HG02588 (cell line): Measurements from ENCODE around the gene AKAP10.
"Not testable (repeated sequence)": the region's sequence is repeated elsewhere in the genome, so short reads cannot be mapped to it uniquely, and the experiment has no call there.

ENCODE experiments used
- ATAC-seq: cut with Tn5 transposase; IDR thresholded peaks from one replicate; pipeline ENCODE4 v1.9.1; 2021; ENCODE audit warnings: mild to moderate bottlenecking, moderate library complexity; ENCODE audit not compliant: unreplicated experiment

The AKAP10 gene

DNA sequence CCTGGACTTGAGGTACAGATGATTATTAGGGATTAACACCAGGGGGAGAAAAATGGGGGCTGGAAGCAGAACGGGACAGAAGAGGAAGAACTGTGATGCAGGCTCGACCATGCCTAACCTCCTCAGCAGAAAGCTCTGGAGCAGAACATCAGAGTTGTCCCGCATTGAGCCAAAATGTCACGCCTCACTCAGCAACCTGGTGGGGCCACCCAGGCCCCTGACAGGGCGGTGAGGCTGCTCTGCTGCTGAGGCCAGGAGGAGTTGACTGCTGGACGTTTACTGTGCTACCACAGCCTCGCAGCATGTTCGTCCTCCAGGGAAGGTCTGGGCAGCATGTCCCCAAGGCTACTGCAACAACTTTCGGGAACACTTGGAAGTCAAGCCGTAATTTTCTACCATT is 103.4 kb downstream of the AKAP10 start:
- ATAC-seq = no peak

DNA sequence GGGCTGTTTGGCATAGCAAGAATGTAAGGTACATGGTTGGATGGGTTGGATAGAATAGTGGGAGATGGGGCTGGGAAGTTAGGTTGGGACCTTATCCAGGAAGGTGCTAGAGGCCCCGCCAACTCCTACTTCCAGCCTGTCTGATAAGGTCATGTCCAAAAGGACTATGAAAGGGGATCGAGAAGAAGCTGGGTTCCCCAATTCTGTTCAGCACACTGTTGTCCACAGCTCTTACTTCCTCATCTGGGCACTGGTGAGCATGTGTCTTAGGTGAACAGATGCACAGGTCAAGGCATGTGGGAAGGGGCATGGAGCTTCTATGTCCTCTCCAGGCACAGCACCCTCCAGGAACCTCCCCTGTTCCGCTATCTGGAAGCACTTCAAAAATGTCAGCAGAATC is 104.3 kb downstream of the AKAP10 start:
- ATAC-seq = no peak

DNA sequence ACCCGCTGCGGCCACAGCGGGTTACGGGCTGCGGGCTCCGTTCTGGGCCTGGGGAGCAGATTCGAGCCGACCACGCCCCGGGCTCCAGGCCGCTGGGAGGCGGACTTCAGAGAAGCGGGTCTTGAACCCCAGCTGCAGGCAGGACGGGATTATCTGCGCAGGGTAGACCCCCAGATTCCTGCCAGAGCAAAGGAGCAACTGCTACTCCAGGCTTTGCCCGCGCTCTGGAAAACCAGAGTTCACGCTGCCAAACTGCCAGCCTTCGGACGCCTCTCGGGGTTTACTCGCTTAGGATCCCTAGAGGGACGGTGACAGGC is 109.6 kb downstream of the AKAP10 start:
- no peak for ATAC-seq

DNA sequence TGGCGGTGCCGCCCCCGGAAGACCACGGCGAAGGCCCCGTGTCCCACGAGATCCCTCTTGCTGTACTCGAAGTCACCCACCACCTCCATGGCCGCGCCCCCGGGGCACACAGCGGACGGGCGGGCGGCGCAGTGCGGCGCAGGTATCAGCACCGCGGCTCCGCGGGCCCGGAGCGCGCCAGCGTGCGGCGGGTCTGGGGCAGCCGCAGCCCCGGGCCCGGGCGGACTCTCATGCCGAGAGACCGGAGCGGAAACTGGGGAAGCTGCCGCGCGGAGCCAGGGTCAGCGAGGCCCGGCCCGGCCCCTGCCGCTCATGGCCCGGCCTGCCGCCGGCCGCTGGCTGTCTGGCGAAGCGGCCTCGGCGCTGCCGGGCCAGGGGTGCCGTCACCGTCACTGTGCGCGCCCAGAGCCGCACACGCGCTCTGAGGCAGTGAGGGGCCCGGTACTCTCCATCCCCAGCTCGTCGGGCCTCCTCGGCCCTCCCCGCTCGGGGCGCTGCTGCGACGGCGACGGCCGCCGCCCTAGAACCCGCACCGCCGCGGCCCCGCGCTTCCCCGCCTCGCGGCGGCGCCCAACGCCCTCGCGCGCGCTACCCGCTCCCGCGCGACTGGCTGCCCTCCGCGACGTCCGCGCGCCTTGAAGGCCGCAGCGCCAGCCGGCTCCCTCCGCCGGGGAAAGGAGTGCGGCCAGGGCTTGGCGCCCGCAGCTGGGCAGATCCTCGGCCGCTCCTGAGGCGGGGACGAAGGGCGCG is 110.1 kb downstream of the AKAP10 start, which contains the start of gene ULK2:
ULK2 (minus strand) TSS at position 608 of the 750 bp plus-strand sequence; CDS start at position 89, 519 bp downstream.
- peak; percentile 40 for ATAC-seq

DNA sequence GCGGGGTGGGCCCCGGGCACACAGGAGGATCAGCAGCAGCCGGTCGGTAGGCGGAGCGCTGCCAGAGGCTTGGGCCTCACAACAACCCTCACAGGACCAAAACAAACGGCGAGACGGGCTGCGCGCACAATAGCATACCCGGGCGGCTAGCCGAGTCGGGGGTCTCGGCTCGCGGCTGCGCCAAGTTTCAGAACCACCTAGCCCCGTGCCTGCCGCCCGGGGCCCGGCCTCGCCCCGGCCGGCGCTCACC is 110.6 kb downstream of the AKAP10 start:
- ATAC-seq = peak; percentile 45

DNA sequence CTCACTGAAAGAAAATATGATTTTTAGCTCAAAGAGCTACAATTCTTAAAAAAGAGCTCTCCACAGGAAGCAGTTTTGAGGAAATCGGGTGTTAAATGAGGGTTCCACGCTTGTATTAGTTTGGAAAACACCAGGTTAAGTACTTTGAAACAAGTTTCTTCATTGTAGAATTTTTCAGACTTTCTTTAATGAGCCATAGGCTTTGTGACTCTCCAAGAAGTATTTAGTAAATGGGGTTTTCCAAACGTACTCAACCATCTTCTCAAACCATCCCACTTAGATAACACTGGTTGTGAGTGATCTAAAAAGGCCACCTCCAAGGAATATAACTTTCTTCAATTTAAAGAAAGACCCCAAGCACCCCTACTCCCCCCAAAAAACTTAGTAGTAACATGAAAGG is 112.6 kb downstream of the AKAP10 start:
- no peak for ATAC-seq

DNA sequence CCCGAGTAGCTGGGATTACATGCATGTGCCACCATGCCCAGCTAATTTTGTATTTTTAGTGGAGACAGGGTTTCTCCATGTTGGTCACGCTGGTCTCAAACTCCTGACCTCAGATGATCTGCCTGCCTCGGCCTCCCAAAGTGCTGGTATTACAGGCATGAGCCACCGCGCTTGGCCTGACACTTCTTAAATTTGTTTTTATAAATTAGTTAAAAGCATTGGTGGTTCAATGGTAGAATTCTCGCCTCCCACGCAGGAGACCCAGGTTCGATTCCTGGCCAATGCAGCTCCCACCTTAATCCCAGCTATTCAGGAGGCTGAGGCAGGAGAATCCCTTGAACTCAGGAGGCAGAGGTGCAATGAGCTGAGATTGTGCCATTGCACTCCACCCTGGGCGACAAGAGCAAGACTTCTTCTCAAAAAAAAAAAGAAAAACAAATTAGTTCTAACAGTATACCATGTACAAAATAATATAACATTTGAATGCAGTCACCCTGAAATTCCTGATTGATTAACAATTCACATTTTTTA is 116.9 kb downstream of the AKAP10 start:
- ATAC-seq = not testable (repeated sequence)

DNA sequence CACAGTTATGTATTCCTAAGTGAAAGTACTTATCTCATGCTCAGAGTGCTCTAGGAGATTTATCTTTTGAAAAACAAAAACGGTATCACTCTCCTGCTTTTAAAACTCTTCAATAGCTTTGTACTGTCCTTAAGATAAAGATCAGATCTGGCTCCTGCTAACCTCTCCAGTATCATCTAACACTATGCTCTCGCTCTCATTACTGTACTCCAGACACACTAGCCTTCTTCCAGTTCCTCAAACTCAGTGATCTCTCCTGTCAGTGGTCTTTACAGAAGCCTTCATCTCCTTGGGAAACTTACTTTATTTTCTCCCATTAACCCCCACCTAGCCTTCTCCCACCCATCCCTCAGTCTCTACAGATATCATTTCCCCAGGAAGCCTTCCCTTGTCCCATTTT is 120.0 kb downstream of the AKAP10 start:
- no peak for ATAC-seq
